ENCODE results near the gene CEACAM21.

DNA sequence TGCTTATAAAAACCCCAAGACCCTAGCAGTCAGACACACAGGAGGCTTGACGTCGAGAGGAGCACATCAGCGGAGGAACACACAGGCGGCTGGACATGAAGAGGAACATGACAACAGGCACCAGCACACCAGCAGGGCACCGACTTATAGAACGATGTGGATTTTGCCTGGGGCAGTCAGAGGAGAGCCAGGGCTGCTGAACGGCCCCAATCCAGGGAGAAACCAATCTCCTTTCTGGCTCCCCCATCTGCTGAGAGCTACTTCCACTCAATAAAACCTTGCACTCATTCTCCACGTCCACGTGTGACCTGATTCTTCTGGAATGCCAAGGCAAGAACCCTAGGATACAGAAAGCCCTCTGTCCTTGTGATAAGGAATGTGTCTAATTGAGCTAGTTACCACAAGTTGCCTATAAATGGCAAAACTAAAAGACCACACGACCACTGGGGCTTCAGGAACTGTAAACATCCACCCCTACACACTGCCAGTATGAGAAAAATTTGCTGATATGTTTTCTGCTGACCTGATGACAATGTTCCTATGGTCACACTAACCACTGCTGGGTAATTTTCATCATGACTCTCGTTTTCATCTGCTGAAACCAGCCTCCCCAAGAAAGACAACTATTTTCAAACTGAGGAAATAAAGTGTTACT, 35.8 kb upstream of the CEACAM21 start:
- TF ChIP-seq, protein P1, sequence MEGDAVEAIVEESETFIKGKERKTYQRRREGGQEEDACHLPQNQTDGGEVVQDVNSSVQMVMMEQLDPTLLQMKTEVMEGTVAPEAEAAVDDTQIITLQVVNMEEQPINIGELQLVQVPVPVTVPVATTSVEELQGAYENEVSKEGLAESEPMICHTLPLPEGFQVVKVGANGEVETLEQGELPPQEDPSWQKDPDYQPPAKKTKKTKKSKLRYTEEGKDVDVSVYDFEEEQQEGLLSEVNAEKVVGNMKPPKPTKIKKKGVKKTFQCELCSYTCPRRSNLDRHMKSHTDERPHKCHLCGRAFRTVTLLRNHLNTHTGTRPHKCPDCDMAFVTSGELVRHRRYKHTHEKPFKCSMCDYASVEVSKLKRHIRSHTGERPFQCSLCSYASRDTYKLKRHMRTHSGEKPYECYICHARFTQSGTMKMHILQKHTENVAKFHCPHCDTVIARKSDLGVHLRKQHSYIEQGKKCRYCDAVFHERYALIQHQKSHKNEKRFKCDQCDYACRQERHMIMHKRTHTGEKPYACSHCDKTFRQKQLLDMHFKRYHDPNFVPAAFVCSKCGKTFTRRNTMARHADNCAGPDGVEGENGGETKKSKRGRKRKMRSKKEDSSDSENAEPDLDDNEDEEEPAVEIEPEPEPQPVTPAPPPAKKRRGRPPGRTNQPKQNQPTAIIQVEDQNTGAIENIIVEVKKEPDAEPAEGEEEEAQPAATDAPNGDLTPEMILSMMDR (conservative IDR thresholded peaks at IDR 0.05 in 1 of 2, IDR thresholded peaks at IDR 0.05 in 1 of 2; ENCODE audit: low read depth in 1 of 2, low read length in 2 of 2): no peak
- no peak for TF ChIP-seq EZH2 (IDR thresholded peaks at IDR 0.05; ENCODE audit: low read length, missing control alignments)
